K562 treated with DMSO at 1 percent for 24 hours (cell line): ENCODE data around the gene ADK. TPM values are rescaled to one million over a fixed set of nuclear protein-coding genes. Genes with fewer than 3 reads are reported as not detected.

Source experiments
- total RNA-seq: library from RNA; unstranded; fragments of 300-600 nt; gene quantifications from 2 replicates; pipeline ENCODE4 v1.2.3, GENCODE V29; 2022; ENCODE audit warnings: low read depth; ENCODE audit not compliant: insufficient read depth

The ADK gene
- 34.5 and 38.8 TPM in 2 replicates for total RNA-seq

DNA sequence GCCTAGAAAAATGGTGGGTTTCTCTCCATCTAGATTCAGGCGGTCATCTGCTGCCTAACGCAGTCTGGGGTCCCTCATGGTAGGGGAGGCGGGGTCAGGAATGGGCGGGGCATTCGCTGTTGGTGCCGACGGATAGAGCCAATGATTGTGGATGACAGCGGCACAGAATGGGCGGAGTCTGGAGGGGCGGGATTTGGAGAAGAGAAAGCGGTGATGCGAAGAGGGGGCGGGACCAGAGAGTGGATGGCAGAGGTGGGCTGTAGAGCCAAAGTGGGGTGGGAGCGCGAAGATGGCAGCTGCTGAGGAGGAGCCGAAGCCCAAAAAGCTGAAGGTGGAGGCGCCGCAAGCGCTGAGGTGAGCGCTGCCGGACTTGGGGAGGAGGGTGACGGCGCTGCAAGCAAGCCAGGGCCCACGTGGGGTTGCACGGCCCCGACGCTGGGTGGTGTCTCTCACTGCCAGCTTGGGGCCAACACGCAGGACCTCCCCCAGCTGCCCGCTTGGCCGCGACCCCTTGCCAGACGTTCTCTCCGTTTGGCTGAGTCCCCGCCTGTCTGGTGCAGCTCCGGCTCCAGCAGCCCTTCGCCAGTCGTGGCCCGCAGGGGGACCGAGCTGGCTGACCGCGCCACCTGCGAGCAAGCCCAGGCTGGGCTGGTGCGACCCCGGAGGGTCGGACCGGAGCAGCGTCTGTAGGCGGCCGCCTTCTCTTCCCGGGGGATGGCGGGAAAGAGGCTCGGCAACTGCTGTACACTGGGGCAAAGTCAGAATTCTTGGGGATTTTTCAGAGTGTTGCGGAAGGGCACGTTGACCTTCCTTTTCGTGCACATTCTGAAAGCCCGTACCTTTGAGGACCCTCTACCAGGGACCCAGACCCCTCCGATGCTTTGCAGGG lies at the start of gene ADK:
Gene ADK, plus strand, starts transcription at position 232 of the 889 bp plus-strand sequence. Its CDS starts 58 bp downstream, at position 290.

DNA sequence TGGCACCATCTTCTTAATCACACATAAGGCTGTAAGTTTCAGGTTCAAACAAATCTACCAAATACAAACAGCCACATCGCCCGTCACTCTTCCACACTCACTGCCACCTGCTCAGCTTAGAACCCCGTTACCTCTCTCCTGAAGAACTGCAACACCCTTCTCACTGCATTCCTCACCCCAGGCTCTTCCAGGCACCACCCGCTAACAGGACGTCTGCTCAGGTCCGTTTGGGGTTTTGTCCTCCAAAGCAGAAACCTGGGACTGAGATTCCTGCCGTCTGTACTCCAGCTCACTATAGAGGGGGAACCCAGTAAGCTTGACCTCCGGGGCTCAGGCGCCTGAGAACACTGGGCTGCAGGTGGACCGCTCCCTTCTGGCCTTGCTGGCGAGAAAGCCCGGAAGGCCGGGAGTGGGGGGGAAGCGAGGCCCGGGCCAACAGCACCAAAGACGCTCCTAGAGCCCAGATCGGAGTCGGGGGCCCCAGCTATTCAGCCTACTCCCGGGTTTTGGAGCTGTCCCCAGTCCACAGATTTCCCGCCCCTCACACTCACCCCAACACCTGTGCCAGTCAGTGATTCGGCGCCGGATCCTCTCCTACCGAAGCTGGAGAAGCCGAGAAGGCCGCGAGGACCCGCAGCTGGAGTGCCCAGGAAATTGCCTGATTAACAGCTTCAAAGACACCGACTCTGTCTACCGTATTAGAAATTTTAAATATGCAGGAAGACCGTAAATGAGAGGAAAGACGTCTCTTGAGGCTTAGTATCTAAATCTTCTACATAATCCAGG lies 624 bp upstream of the ADK start, which contains the start of gene AP3M1:
Gene AP3M1, minus strand, starts transcription at position 625 of the 786 bp plus-strand sequence. CDS start 12,449 bp downstream, outside the sequence.

Other genes with a start within 250 kb of the ADK start
- 32.5 and 41.6 TPM in 2 replicates for gene PLAU, start 240.1 kb upstream of the ADK start, total RNA-seq
- 90.2 and 101 TPM in 2 replicates for gene VCL, start 153.1 kb upstream of the ADK start, total RNA-seq
- 46.5 and 50.9 TPM in 2 replicates for gene AP3M1, start 393 bp upstream of the ADK start, total RNA-seq